Endothelial cell of umbilical vein (primary cell): ENCODE data around the gene ATXN1. TPM values are rescaled to one million over a fixed set of nuclear protein-coding genes. Genes with fewer than 3 reads are reported as not detected.

Experiments
- BruUV-seq: library from RNA; stranded (reverse); fragments of 400-500 nt; replicated peaks from 2 replicates; lab custom pipeline; 2021; lab: Mats Ljungman, UMichigan
- CTCF ChIA-PET: fragments of 300-600, 350-600 bp; sonication (Branson Sonifier 250); formaldehyde crosslinking; loops from one replicate; lab custom pipeline; 2021; ENCODE audit warnings: antibody characterized with exemption, inconsistent platforms; lab: Charles Lee
- POLR2A ChIA-PET: fragments of 300-600, 350-600 bp; sonication (Branson Sonifier 250); formaldehyde crosslinking; loops from one replicate; lab custom pipeline; 2021; ENCODE audit warnings: antibody characterized with exemption, inconsistent platforms; lab: Charles Lee
- DNase-seq: peaks from one replicate; pipeline ENCODE4 v3.0.0-alpha.2; 2011; ENCODE audit warnings: low read depth, low spot score
- FAIRE-seq: peaks from 2 replicates; lab custom pipeline; 2011; peaks lifted over from hg19 to GRCh38; lab: Jason Lieb, UNC
- H2AFZ ChIP-seq: 2 replicates; pipeline ENCODE4 v1.6.0; 2012; ENCODE audit warnings: low read depth, low read length, control low read depth, inconsistent platforms
- H3K27ac ChIP-seq: 2 replicates; pipeline ENCODE4 v1.5.1; 2011; ENCODE audit warnings: low read depth, mild to moderate bottlenecking, control low read depth, low read length, moderate library complexity; ENCODE audit not compliant: insufficient read depth
- H3K27me3 ChIP-seq, 2 experiments: 2 replicates each; pipeline versions ENCODE4 v1.6.0 to v1.6.1; 2011; ENCODE audit warnings: low read length in 2 of 2, mixed read lengths in 1 of 2; ENCODE audit not compliant: control insufficient read depth in 2 of 2, insufficient read depth in 2 of 2
- H3K36me3 ChIP-seq, 2 experiments: 2 replicates in 1 of 2; 3 replicates in 1 of 2; pipeline ENCODE4 v1.5.1; 2011; ENCODE audit warnings: low read length in 2 of 2, mild to moderate bottlenecking in 1 of 2, moderate library complexity in 1 of 2; ENCODE audit not compliant: control insufficient read depth in 2 of 2, insufficient read depth in 2 of 2; ENCODE audit errors: extremely low read depth in 1 of 2
- H3K4me1 ChIP-seq: 3 replicates; pipeline ENCODE4 v1.5.1; 2011; ENCODE audit warnings: mild to moderate bottlenecking, low read length; ENCODE audit not compliant: control insufficient read depth, insufficient read depth; ENCODE audit errors: extremely low read depth
- H3K4me2 ChIP-seq: 2 replicates; pipeline ENCODE4 v1.6.1; 2011; ENCODE audit warnings: low read length, control low read depth, mixed read lengths; ENCODE audit not compliant: insufficient read depth
- H3K4me3 ChIP-seq, 3 experiments: fragments of 200-600 bp in 1 of 3; sonication (generic), shearing (Covaris generic) in 1 of 3; replicated peaks in 1 of 3; 2 replicates each; pipeline ENCODE4 v1.5.1; 2011 to 2016; ENCODE audit warnings: control low read depth in 3 of 3, low read length in 3 of 3, mild to moderate bottlenecking in 2 of 3, inconsistent platforms in 1 of 3, low read depth in 1 of 3, moderate library complexity in 1 of 3; ENCODE audit not compliant: insufficient read depth in 1 of 3
- H3K79me2 ChIP-seq: 2 replicates; pipeline ENCODE4 v1.6.0; 2012; ENCODE audit warnings: low read length, inconsistent platforms; ENCODE audit not compliant: control insufficient read depth, insufficient read depth
- H3K9ac ChIP-seq: replicated peaks from 2 replicates; pipeline ENCODE3; 2011; ENCODE audit warnings: low read length, control low read depth; ENCODE audit not compliant: insufficient read depth; ENCODE audit errors: extremely low read depth
- H3K9me1 ChIP-seq: replicated peaks from 3 replicates; pipeline ENCODE4 v1.6.0; 2011; ENCODE audit warnings: mild to moderate bottlenecking, low read length; ENCODE audit not compliant: control insufficient read depth, insufficient read depth; ENCODE audit errors: extremely low read depth
- H3K9me3 ChIP-seq: replicated peaks from 2 replicates; pipeline ENCODE4 v1.5.1; 2012; ENCODE audit warnings: low read length, inconsistent platforms; ENCODE audit not compliant: control insufficient read depth, insufficient read depth
- H4K20me1 ChIP-seq: replicated peaks from 2 replicates; pipeline ENCODE3; 2011; ENCODE audit warnings: mild to moderate bottlenecking, low read length; ENCODE audit not compliant: control insufficient read depth, insufficient read depth; ENCODE audit errors: extremely low read depth
- CTCF ChIP-seq, 2 donors: IDR thresholded peaks; 1 replicate in 1 of 2; 2 replicates in 1 of 2; pipeline ENCODE4 v1.5.1; 2011; ENCODE audit warnings: low read length in 2 of 2, mild to moderate bottlenecking in 2 of 2, moderate library complexity in 2 of 2, control low read depth in 1 of 2, inconsistent platforms in 1 of 2, low read depth in 1 of 2; ENCODE audit not compliant: insufficient read depth in 1 of 2; ENCODE audit errors: extremely low read depth in 1 of 2
- EZH2 ChIP-seq: IDR thresholded peaks from 2 replicates; pipeline ENCODE4 v1.6.1; 2012; ENCODE audit warnings: borderline replicate concordance, low read depth, mild to moderate bottlenecking, moderate library complexity, low read length, inconsistent platforms; ENCODE audit not compliant: severe bottlenecking
- FOS ChIP-seq: IDR thresholded peaks from 2 replicates; pipeline ENCODE4 v1.6.1; 2011; ENCODE audit warnings: mild to moderate bottlenecking, low read length, moderate library complexity, borderline replicate concordance; ENCODE audit not compliant: insufficient read depth
- GATA2 ChIP-seq: IDR thresholded peaks from 2 replicates; pipeline ENCODE4 v1.7.0; 2011; ENCODE audit warnings: low read depth, mild to moderate bottlenecking, moderate library complexity, mixed read lengths, low read length; ENCODE audit not compliant: insufficient read length, insufficient read depth
- JUN ChIP-seq: IDR thresholded peaks from 2 replicates; pipeline ENCODE4 v1.6.1; 2011; ENCODE audit warnings: borderline replicate concordance, low read depth; ENCODE audit not compliant: insufficient read length, insufficient read depth
- MAX ChIP-seq: IDR thresholded peaks from 2 replicates; pipeline ENCODE4 v1.6.1; 2011; ENCODE audit not compliant: insufficient read depth, insufficient read length
- MYC ChIP-seq: IDR thresholded peaks from one replicate; pipeline ENCODE4 v1.6.1; 2011; ENCODE audit warnings: mild to moderate bottlenecking, low read depth, low read length
- POLR2A ChIP-seq: IDR thresholded peaks from 2 replicates; pipeline ENCODE4 v1.6.1; 2012; ENCODE audit warnings: low read depth, mild to moderate bottlenecking, control low read depth, low read length
- POLR2AphosphoS5 ChIP-seq: IDR thresholded peaks from 2 replicates; pipeline ENCODE4 v1.6.1; 2012; ENCODE audit warnings: low read depth, mild to moderate bottlenecking, control low read depth, low read length, moderate library complexity; ENCODE audit not compliant: insufficient read depth
- dilution Hi-C: fragments of 300-500 bp; cut with MboI; formaldehyde crosslinking; loops from one replicate; pipeline ENCODE4 v1.15.0; 2019; ENCODE audit warnings: low sequenced_read_pairs; ENCODE audit not compliant: extremely low pct_ligation_motif_present
- intact Hi-C: fragments of 100-400 bp; cut with micrococcal nuclease; formaldehyde crosslinking; loops from one replicate; pipeline ENCODE4 v1.10.0; 2022
- polyA plus RNA-seq, 4 experiments: library from polyadenylated mRNA; depleted of rRNA in 3 of 4; stranded (reverse) in 3 of 4; unstranded in 1 of 4; fragments of >200 nt; gene quantifications; 2 replicates each; pipeline versions ENCODE4 v1.2.1 to v1.2.3, GENCODE V29; 2011 to 2012; ENCODE audit warnings: missing spikeins in 1 of 4
- total RNA-seq: library from RNA; stranded (reverse); gene quantifications from 2 replicates; pipeline ENCODE4 v1.2.3, GENCODE V29; 2021

Gene ATXN1
- total and polyA plus RNA-seq, 2 donors (not counting 3 experiments of a cell fraction or from before 2014, with no cell fraction given), result 16.4 to 33.0 TPM

- peaks cover 33% of the 10 kb centered on the region for H3K4me1 ChIP-seq
- H3K4me3 ChIP-seq, result no peak overlapping the region
- H4K20me1 ChIP-seq, result no peaks in the 10 kb centered on the region
- CTCF ChIA-PET, result interaction anchor here (0.6 to 3.2 kb wide), 26 partner anchors 8 to 747 kb away, joined by 3 to 19 read pairs (median 5); partner anchors contain the start of gene ATXN1
- H3K27me3 ChIP-seq, result no peaks in the 10 kb centered on the region
- H3K9ac ChIP-seq, result peak overlapping the region; percentile 10
- H2AFZ ChIP-seq, result peak overlapping the region; percentile 3
- H3K36me3 ChIP-seq, result no peaks in the 10 kb centered on the region
- peak overlapping the region; percentile 79 for H3K27ac ChIP-seq
- no peaks in the 10 kb centered on the region for H3K9me3 ChIP-seq
- intact Hi-C loops, result loop anchor here (1.0 to 5.0 kb wide), 3 partner anchors 70 to 422 kb away; partner anchors contain the start of gene ATXN1
- no peaks in the 10 kb centered on the region for H3K9me1 ChIP-seq
- dilution Hi-C loops, result no loop called here
- POLR2A ChIA-PET, result interaction anchor here (1.1 kb wide), 1 partner anchor 420 kb away, joined by 4 read pairs; no protein-coding TSS in a partner anchor
- TF ChIP-seq CTCF (IDR thresholded peaks at IDR 0.05; ENCODE audit: extremely low read depth in 1 of 2, insufficient read depth in 1 of 2, low read depth in 1 of 2, low read length in 2 of 2) (no peak), FOS (no peak), GATA2 (no peak), EZH2 (no peak), MYC (no peak), MAX (no peak), POLR2A (no peak), POLR2AphosphoS5 (no peak), JUN (no peak)
- no peaks in the 10 kb centered on the region for H3K79me2 ChIP-seq
- BruUV-seq, result no TSS peak
- FAIRE-seq (no peak), DNase-seq (no peak)
- H3K4me2 ChIP-seq, result peak overlapping the region; percentile 36
Measured at GRCh38 chr6:16339265-16339587, 422.0 kb downstream of the ATXN1 start.
